ENCODE results near the gene SULT1A1. TPM values are rescaled to one million over a fixed set of nuclear protein-coding genes. Genes with fewer than 3 reads are reported as not detected.

The SULT1A1 gene
- total and polyA plus RNA-seq, 2 of the 13 experiments (the other 11 are each of a cell fraction or from before 2014, with no cell fraction given), result 114 to 147 TPM

- TF ChIP-seq ELF4 (CRISPR knock-in tag; IDR thresholded peaks at IDR 0.05; ENCODE audit: borderline replicate concordance), result no peak
- peak; percentile 81 to 96 for TF ChIP-seq POLR2A (IDR thresholded peaks at IDR 0.05; ENCODE audit: insufficient read depth in 1 of 2, low read depth in 2 of 2, low read length in 2 of 2)
- no peak; the same call in 1 of the 2 replicates for TF ChIP-seq ARID4A (CRISPR knock-in tag; IDR thresholded peaks at IDR 0.05; ENCODE audit: borderline replicate concordance)
- TF ChIP-seq EED (CRISPR knock-in tag; IDR thresholded peaks at IDR 0.05), result no peak
- no peak for TF ChIP-seq KAT7 (CRISPR knock-in tag; IDR thresholded peaks at IDR 0.05; ENCODE audit: borderline replicate concordance)
- no peak for TF ChIP-seq ZNF646 (CRISPR knock-in tag; IDR thresholded peaks at IDR 0.05)
- no peak for TF ChIP-seq ZNF256 (CRISPR knock-in tag; conservative IDR thresholded peaks at IDR 0.05)
- no peak for TF ChIP-seq ZNF263 (CRISPR knock-in tag; IDR thresholded peaks at IDR 0.05)
- TF ChIP-seq SRF (IDR thresholded peaks at IDR 0.05; ENCODE audit: low read depth, low read length), result no peak
- no peak for TF ChIP-seq TBX2 (CRISPR knock-in tag; IDR thresholded peaks at IDR 0.05; ENCODE audit: borderline replicate concordance)
- TF ChIP-seq SNRNP70 (IDR thresholded peaks at IDR 0.05; ENCODE audit: low read depth, low read length), result no peak
- no peak for TF ChIP-seq ARID2 (CRISPR knock-in tag; IDR thresholded peaks at IDR 0.05; ENCODE audit: borderline replicate concordance)
- TF ChIP-seq TFAP4 (IDR thresholded peaks at IDR 0.05; ENCODE audit: borderline replicate concordance, low read depth), result 0 out of 2 replicates have a peak, but pooled peaks have one; percentile 15
- TF ChIP-seq ZSCAN25 (CRISPR knock-in tag; IDR thresholded peaks at IDR 0.05), result peak; percentile 97
- 0 out of 2 replicates have a peak, but pooled peaks have one; percentile 40 for TF ChIP-seq ZNF558 (CRISPR knock-in tag; IDR thresholded peaks at IDR 0.05; ENCODE audit: borderline replicate concordance)
Observed at GRCh38 chr16:28596840-28597691, 12.8 kb downstream of the SULT1A1 start, which contains the start of gene SULT1A2 (continued).
